HG03025 (cell line): ENCODE results near the gene OR56B4.
"Not testable (repeated sequence)": the region's sequence is repeated elsewhere in the genome, so short reads cannot be mapped to it uniquely, and the experiment has no call there.

ENCODE experiments used
- ATAC-seq: cut with Tn5 transposase; IDR thresholded peaks from one replicate; pipeline ENCODE4 v1.9.1; 2021; ENCODE audit warnings: mild to moderate bottlenecking, moderate library complexity; ENCODE audit not compliant: unreplicated experiment, low FRiP score

OR56B4 gene, protein sequence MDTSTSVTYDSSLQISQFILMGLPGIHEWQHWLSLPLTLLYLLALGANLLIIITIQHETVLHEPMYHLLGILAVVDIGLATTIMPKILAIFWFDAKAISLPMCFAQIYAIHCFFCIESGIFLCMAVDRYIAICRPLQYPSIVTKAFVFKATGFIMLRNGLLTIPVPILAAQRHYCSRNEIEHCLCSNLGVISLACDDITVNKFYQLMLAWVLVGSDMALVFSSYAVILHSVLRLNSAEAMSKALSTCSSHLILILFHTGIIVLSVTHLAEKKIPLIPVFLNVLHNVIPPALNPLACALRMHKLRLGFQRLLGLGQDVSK

DNA sequence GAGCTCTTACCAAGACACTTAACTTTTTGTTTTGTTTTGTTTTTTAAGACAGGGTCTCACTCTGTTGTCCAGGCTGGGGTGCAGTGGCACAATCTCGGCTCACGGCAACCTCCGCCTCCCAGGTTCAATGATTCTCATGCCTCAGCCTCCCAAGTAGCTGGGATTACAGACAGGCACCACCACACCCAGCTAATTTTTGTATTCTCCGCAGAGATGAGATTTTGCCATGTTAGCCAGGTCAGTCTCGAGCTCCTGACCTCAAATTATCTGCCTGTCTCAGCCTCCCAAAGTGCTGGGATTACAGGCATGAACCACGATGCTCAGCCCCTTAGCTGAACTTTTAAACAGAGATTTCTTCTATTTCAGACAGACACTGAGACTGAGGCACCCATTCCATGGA, at the start of gene OR56B4:
Gene OR56B4 (plus strand): TSS at position 301 of the 400 bp plus-strand sequence. CDS start 95 bp downstream, at position 396.
- not testable (repeated sequence) for ATAC-seq

DNA sequence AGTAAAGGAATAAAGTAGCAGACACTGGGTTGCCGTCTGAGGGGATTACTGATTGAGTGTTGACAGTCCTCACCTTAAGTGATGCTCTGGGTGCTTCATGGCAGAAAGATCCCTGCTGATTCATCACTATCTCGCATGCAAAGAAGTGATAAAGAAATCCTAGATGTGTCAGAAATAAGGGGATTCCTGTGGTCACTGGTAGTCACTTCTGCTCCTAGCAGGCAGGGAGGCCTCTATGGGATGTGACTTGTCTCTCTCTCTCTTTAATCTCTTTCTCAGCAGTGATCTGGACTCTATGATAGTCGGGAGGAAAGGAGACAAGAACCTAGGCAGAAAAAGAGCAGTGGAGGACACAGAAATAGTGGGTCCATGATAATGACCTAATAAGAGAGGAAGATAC, 46.0 kb upstream of the OR56B4 start:
- ATAC-seq, result no peak

DNA sequence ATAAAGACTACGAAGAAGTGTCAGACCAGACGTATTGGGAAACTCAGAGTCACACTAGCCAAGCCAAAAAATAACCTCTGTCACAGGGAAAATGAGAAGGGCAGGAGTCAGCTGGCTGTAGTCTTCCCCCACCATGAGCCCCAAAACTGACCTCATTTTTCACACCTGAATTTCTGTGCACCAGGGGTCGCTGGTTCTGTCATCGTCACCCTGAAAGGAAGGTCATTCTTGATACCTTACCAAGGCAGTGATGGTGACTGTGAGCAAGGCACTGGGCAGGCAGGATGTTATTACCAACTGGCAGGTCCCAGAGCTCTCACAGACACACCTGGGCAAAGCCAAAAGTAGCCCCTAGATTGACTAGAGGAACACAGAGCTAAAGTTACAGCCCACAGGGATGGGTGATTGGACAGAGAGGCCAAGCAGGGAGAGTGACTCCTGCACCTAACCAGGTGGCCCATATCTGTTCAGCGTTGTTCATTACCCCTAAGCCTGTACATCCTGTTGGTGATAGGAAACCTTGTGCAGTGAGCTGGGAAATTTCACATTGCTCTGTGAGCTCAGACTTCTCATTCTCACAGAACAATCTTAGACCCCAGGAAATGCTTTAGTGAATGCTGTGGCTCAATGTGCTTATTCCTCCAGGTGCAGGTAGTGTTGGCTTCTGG, 44.7 kb upstream of the OR56B4 start:
- ATAC-seq, result no peak

DNA sequence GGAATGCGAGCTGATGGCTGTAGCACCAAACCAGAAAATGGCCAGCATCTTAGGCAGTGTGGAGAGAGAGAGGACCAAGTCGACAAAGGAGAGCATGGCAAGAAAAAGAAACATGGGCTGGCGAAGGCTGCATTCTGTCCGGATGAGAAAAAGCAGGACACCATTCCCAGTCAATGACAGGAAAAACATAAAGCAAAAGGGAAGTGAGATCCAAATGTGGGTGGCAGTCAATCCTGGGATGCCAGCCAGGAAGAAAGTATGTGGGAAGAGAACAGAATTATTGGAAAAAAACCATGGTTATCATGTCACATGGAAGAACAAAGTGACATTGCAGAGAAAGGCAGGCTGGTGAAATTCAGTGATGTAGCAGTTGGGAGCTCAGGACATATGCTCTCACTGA, 40.0 kb upstream of the OR56B4 start:
- ATAC-seq, result no peak

DNA sequence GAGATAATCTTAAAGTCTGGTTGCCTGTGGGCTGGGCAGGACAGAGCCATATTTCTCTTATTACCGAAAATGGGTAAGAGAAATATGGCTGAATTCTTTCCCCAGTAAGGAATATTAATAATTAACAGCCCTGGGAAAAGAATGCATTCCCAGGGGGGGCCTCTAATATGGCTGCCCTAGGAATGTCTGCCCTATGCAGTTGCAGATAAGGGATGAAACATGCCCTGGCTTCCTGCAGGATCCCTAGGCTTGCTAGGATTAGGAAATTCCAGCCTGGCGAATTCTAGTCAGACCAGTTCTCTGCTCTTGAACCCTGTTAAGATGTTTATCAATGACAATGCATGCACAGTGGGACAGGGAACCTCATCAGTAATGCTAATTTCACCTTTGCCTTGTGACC, 31.0 kb upstream of the OR56B4 start:
- not testable (repeated sequence) for ATAC-seq

DNA sequence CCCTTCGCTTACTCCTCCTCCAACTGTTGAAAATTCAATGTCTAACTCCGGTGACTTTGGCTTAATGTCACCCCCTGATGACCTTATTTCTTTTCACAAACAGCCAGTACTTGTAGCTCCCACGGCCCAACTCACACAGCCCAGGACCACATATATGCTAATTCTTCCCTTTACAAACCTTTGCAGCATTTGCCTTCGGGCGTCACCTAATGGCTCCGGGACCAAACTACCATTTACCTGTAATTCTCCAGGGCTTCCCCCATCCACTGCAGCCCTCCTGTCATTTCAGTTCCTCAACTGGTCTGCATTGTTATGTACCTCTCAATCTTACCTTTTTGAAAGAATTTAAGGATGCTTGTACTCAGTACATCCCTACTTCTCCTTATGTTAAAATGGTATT, 29.8 kb upstream of the OR56B4 start:
- ATAC-seq, result no peak

DNA sequence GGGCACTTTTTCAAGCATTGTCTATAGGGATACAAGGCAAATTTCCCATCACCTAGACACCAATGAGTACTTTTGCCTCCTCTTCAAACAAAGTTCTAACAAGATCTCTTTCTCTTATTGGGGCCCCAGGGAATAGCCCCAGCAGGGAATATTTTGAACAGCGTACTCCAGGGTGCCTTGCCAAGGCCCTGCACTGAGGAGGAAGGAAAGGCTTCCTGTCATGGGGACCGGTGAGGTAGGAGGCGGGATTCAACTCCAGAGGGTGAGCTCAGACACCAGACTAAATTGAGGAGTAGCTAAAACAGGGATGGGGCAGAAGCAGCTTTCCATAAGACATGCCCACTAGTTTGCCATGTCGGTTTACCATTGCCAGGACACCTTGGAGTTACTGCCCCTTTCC, 28.0 kb upstream of the OR56B4 start:
- ATAC-seq, result no peak

DNA sequence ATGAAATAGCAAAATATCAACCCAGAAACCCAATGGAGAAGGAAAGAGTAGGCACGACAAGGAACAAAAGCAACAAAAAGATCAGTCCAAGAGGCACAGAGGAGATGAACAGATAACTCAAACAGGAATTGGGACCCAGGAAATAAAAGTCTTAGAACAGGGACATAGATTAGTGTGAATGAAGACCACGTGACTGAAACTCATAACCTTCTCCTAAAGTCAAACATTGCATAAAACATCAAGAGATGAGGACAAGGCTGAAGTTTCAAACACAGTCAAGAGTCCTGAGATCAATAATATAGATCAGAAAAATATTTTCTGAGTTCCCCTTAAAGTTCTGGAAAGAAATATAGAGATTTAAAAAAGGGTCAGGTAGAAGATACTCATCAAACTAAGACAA, 24.4 kb upstream of the OR56B4 start:
- ATAC-seq, result no peak

DNA sequence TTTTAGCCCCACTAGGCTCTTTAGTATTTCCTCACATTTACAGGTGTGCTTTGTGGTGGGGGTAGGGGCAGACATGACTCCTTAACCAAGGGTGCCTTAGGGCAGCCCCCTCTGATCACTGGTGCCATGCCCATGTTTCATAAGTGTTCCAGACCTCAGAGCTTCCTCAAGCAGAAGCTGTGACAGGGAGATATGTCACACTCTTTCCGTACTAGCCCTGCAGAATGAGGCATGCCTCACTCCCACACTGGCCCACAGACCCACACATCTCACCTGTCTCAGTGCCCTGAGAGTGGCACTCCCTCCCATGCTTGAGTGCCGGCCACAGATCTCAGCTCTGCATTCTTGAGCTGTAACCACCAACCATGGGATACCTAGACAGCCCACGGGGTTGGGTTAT, 22.9 kb upstream of the OR56B4 start:
- no peak for ATAC-seq

DNA sequence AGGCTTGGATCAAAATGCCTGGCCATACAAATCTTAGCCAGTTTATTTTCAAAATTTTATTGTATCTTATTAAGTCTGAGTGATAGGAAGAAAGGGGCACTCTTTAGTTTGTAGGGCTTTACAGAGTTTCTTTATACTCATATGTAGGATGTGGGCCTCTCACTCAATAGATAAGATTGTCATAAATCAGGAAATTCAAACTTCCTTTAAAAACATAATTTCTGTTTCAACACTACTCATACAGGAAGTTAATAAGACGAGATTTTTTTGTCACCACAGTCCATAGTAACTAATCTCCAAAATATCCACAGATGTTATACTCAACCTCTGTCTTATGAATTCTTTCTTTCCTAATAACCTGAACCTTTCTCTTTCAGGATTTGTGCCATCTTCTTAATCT, 13.3 kb upstream of the OR56B4 start:
- no peak for ATAC-seq

DNA sequence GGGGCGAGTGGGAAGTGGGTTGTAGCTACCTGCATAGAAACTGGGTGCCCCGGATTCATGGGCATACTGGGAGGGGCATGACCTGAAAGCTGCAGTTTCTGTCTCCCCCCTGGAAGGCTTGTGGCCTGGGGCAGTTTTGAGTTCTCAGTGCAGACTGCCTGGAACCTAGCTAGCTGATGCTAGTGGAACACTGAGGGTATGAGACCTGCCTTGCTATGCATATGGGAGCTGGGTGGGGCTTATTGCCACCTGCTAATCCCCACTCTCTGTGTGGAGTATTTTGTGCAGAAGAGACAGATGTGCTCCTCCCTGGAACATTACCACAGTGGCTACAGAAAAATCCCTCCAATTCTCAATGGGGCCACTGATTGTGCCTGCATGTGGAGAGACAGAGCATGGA, 11.7 kb upstream of the OR56B4 start:
- no peak for ATAC-seq

DNA sequence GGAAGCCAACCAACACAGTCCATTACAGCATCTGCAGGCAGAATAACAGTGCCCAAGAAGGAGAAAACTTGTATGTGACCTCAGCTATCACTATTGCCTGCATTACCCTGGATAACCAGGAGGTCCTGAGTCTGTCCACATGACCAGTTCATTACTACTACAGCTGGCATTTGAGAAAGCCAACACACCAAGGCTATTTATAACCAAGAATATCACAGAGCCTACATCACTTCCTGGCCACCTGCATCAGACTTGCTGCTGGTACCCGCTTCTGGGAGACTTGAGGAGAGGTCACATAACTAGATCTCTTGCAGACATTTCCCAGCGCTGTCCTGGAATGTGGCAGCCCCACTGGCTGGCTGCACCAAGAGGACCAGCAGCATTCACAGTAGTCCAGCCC, 11.1 kb upstream of the OR56B4 start:
- ATAC-seq, result no peak

DNA sequence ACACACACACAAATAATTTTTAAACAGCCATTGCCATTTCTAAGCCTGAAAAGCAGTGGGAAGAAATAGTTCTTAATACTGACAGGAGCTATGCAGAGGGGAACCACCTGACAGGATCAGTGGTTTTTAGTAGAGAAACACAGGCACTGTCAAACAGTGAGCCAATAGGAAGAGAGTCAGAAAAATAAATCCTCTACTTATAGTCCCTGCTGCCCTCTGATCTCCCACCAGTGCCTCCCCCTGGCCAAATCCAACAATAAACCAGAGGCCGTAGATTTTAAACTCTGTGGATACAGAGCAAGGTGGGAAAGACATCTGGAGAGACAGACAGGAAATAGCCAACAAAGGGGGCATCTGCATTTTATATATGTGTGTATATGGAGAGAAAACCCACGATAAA, 7.9 kb upstream of the OR56B4 start:
- no peak for ATAC-seq

DNA sequence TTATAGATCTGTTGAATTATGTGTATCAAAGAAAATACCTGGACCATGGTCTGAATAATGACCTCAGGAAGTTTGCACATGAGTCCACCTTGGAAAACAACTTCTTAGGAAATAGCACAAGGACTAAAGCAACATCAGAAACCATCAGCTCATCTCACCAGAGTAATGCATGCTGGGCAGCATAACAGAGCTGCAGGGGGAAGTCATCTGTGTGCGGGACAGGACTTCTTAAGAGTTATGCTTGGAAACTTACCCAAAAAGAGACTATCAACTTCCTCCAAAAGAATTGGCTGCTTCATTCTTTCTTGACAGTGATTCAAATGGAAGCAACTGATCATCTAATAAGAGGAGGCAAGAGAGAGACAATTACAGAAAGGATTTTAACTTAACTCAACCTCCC, 2.5 kb downstream of the OR56B4 start:
- ATAC-seq, result no peak

DNA sequence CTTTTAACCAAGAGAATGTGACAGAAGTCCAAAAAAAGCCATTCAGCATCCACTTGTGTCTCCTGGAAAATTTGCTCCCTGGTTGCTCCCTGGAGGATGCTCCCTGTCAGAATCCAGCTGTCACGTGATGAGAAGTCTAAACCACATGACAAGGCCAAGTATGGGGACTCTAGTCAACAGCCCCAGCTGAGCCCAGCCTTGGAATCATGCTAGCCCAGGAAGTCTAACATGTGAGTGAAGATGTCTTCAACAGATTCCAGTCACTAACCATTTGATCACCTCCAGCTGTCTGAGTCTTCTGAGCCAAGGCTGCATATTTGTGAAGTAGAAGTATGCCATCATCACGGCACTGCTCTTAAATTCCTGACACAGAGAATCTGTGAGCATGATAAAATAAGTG, 4.2 kb downstream of the OR56B4 start:
- ATAC-seq, result no peak

DNA sequence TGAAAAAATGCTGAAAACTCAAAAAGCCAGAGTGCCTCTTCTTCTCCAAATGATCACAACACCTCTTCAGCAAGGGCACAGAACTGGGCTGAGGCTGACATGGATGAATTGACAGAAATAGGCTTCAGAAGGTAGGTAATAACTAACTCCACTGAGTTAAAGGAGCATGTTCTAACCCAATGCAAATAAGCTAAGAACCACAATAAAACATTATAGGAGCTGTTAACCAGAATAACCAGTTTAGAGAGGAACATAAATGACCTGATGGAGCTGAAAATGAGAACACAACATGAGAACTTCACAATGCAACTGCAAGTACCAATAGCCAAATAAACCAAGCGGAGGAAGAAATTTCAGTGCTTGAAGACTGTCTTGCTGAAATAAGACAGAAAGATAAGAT, 9.2 kb downstream of the OR56B4 start:
- ATAC-seq, result no peak

DNA sequence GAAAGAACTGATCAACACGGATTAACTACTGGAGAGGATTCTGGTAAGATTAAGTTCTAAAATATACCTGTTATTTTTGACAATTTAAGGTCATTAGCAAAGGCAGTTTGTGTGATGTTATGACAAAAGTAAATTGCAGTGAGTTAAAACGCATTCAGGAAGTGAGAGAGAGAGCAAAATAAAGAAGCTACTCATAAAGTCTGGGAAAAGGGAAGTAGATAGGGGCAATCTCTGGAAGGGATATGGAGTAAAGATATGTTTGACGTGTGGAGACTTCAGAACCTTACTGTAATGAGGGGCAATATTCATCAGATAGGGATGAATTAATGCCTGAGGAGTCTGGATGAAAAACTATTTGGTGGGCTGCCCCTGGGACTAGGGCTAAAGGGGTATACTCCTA, 16.8 kb downstream of the OR56B4 start:
- ATAC-seq, result no peak

DNA sequence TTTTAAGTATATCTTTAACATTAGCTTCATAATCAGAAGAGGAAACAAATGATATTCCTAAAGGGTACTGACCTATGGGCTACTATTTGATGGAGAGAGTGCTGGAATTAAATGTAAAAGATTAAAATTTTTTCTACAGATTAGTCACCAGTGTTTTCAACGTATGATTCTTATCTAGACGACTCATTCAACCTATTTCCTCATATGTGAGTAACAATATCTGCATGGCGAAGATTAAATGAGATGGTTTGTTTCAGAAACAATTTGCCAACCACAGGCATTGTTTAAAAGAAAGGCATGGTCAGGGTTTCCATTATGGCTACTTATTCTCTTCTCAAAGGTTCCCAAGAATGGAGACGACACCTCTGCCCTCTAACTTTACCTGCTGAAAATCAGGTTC, 20.4 kb downstream of the OR56B4 start:
- ATAC-seq, result no peak

DNA sequence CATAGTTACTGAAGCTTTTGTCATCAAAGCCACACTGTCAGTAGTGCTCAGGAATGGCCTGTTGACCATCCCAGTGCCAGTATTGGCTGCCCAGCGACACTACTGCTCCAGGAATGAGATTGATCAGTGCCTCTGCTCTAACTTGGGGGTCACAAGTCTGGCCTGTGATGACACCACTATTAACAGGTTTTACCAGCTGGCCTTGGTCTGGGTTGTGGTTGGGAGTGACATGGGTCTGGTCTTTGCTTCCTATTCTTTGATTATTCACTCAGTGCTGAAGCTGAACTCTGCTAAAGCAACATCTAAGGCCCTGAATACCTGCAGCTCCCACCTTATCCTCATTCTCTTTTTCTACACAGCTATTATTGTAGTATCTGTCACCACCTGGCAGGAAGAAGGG, 21.5 kb downstream of the OR56B4 start:
- no peak for ATAC-seq

DNA sequence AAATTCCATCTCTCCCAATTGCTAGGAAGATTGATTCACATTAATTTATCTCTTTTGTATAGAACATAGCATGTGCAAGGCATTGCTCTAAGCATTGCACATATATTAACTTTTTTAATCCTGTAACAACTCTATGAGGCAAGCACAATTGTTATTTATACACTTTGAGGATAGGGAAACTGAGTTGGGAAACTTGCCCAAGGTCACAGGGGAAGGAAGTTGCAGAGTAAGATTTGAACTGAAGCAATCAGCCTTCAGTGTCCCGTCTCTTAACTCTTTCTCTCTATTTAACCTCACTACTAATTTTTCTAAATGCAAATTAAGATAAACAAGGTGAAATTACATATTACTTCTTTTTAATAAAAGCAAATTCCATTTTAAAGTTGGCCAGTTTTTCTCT, 22.2 kb downstream of the OR56B4 start:
- no peak for ATAC-seq

DNA sequence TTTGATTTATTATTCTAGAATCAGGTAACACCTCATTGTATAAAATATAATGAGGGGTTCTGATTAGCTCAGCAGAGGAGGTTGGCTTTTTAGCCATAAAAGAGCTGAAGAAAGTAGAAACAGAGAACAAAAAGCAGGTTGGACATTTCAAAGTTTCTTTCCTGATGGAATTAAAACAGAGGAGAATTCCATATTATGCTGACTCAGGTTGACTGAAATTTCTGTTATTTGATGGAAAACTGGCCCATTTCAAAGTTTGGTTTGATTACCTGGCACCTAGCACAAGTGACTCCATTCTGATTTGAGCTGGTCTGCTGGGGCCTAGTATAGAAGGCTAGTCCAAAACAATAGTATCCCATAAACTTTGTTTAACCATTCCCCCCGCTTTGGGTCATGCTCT, 24.9 kb downstream of the OR56B4 start:
- no peak for ATAC-seq

DNA sequence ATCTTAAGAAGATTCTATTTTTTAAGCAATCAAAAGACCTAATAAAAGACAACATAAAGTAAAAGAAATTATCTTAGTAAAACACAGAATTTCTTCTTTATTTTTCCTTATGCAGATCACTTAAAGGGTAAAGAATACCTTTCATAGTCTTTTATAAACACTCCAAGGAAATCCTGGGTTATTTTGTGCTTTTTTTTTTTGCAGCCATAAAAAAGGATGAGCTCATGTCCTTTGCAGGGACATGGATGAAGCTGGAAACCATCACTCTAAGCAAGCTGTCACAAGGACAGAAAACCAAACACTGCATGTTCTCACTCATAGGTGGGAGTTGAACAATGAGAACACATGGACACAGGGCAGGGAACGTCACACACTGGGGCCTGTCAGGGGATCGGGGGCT, 28.5 kb downstream of the OR56B4 start:
- ATAC-seq, result not testable (repeated sequence)
